ENCODE measurements around the gene MRPS18C. TPM values are rescaled to one million over a fixed set of nuclear protein-coding genes. Genes with fewer than 3 reads are reported as not detected.
A peak's percentile ranks its signal among the peaks of the same experiment; 100 is the strongest.

The MRPS18C gene
- total and polyA plus RNA-seq, 10 of the 15 experiments (the other 5 are each of a cell fraction or from before 2014, with no cell fraction given): 38.0 to 283 (median 78.8) TPM

DNA sequence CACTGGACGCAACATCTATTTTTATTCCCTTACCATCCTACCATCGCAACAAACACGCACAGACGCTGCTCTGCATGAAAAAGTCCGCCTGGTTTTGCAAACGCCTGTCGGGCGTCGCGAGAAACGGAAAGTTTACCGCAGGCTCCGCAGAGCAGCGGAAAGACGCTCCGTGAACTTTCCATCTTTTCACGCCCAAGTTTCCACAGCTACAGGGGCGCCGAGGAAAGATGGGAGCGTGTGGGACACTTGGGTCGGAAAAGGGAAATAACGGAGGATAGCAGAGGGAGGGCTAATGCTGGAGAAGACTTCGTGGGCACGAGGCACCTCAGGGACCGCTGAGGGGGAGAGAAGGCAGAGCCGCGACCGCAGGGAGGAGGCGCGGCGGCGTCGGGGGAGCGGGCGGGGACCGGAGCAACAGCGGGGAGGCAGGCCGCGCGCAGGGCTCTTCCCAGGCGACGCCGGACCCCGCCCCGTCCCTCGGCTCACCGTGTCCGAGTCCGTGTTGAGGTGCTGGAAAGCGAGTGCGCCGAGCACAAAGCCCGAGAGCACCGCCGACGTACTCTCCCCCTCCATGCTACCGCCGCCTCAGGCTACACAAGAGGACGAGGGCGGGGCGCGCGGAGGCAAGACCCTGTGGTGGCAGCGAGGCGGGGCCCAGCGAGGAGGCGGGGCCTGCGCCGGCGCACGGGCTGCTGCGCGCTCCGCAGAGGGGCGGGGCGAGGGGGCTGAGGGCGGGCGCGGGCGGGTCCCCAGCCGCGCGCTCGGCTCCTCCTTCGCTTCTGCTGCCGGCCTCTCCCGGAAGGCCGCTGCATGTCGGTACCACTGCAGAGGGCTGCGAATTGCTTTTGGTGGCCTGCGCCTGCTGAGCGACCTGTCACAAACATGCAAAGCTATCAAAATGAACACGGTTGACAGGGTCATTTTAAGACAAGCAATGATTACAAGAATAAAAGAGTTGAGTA, 28.9 kb downstream of the MRPS18C start, which contains the start of gene ABRAXAS1 (continued):
- TF ChIP-seq PAX5 (IDR thresholded peaks at IDR 0.05; ENCODE audit: borderline replicate concordance, low read depth, low read length): no peak
- no peak for TF ChIP-seq NFYA (IDR thresholded peaks at IDR 0.05; ENCODE audit: borderline replicate concordance, low read depth, low read length)
- TF ChIP-seq ZNF24 (IDR thresholded peaks at IDR 0.05): no peak

DNA sequence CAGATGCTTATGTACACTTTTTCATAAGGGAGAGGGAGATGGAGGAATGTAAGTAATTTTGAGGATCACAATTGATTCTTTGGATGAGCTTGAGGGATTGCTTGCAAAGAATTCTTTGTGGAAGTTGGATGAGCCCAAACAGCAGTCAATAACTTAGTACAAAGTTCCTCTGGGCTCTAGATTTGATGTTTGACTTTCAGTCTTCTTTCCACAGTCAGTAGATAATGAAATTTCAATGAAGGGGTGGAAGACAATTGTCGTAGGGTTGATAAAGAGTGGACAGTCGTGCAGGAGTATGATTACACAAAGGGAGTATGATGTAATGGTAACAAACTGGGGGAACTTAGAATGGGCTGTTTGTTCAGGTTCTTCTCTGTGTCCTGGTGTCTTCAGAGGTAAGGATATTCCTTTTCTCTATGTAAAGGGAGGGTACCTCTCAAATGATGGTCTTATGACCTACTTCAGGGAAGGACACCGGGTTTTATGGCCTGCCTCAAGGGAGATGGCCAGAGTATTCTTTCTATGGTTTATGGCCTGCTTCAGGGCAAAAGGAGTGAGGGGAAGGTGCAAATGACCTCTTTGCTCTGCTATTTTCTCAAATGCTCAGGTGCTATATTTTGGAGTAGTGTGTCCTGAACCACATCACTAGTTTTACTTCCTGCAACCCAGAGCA, 30.7 kb downstream of the MRPS18C start:
- no TSS peak for BruUV-seq (replicated peaks)
- in situ Hi-C loops (cut with MboI) (no loop called here), intact Hi-C loops (cut with micrococcal nuclease; ENCODE audit: unreplicated experiment) (no loop called here)
- Histone ChIP-seq H3K79me2 (ENCODE audit: control insufficient read depth, insufficient read depth, low read length) (no peaks in the 10 kb centered on the region), H3K9ac (ENCODE audit: control insufficient read depth, insufficient read depth, low read length) (no peak overlapping the region), H3K9me3 (replicated peaks; ENCODE audit: control insufficient read depth, insufficient read depth, low read length) (no peaks in the 10 kb centered on the region), H3K36me3 (ENCODE audit: control insufficient read depth in 2 of 2, insufficient read depth in 2 of 2, low read length in 1 of 2) (no peaks in the 10 kb centered on the region), H2AFZ (ENCODE audit: control insufficient read depth, low read depth, low read length) (peak overlapping the region; percentile 25; the same call in 1 of the 2 replicates), H4K20me1 (ENCODE audit: control insufficient read depth, insufficient read depth) (no peaks in the 10 kb centered on the region), H3K4me2 (ENCODE audit: control insufficient read depth, insufficient read depth) (no peak overlapping the region), H3K27me3 (replicated peaks in 1 of 2; ENCODE audit: control insufficient read depth in 2 of 2, insufficient read depth in 2 of 2, low read length in 1 of 2) (no peaks in the 10 kb centered on the region), H3K4me3 (no peak overlapping the region), H3K27ac (ENCODE audit: control insufficient read depth, insufficient read depth) (no peak overlapping the region), H3K4me1 (ENCODE audit: control insufficient read depth, insufficient read depth, low read length) (peaks cover 6% of the 10 kb centered on the region; the same call in 1 of the 2 replicates)
- POLR2A ChIA-PET: interaction anchor here (1.1 kb wide), 2 partner anchors 28 to 35 kb away, joined by 3 to 5 read pairs; no protein-coding TSS in a partner anchor
- FAIRE-seq (no peak), DNase-seq (ENCODE audit: low read depth, low spot score) (no peak), ATAC-seq (no peak)
- CTCF ChIA-PET: interaction anchor here (1.0 to 1.2 kb wide), 3 partner anchors 22 to 96 kb away, joined by 3 read pairs; no protein-coding TSS in a partner anchor
- TF ChIP-seq CBX5 (IDR thresholded peaks at IDR 0.05; ENCODE audit: low read depth) (no peak), SMC3 (IDR thresholded peaks at IDR 0.05; ENCODE audit: borderline replicate concordance, low read length) (no peak), RUNX3 (IDR thresholded peaks at IDR 0.05; ENCODE audit: low read length) (no peak), POU2F2 (IDR thresholded peaks at IDR 0.05; ENCODE audit: borderline replicate concordance, low read depth, low read length) (no peak), SMARCA5 (IDR thresholded peaks at IDR 0.05) (no peak), TAF1 (IDR thresholded peaks at IDR 0.05; ENCODE audit: borderline replicate concordance, low read depth, low read length) (no peak), RB1 (IDR thresholded peaks at IDR 0.05; ENCODE audit: borderline replicate concordance) (no peak), CHD4 (IDR thresholded peaks at IDR 0.05) (no peak)
- TF ChIP-seq, protein P1, sequence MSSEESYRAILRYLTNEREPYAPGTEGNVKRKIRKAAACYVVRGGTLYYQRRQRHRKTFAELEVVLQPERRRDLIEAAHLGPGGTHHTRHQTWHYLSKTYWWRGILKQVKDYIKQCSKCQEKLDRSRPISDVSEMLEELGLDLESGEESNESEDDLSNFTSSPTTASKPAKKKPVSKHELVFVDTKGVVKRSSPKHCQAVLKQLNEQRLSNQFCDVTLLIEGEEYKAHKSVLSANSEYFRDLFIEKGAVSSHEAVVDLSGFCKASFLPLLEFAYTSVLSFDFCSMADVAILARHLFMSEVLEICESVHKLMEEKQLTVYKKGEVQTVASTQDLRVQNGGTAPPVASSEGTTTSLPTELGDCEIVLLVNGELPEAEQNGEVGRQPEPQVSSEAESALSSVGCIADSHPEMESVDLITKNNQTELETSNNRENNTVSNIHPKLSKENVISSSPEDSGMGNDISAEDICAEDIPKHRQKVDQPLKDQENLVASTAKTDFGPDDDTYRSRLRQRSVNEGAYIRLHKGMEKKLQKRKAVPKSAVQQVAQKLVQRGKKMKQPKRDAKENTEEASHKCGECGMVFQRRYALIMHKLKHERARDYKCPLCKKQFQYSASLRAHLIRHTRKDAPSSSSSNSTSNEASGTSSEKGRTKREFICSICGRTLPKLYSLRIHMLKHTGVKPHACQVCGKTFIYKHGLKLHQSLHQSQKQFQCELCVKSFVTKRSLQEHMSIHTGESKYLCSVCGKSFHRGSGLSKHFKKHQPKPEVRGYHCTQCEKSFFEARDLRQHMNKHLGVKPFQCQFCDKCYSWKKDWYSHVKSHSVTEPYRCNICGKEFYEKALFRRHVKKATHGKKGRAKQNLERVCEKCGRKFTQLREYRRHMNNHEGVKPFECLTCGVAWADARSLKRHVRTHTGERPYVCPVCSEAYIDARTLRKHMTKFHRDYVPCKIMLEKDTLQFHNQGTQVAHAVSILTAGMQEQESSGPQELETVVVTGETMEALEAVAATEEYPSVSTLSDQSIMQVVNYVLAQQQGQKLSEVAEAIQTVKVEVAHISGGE (CRISPR knock-in tag; IDR thresholded peaks at IDR 0.05): no peak
- SMC1A ChIA-PET (ENCODE audit: uncharacterized antibody, unreplicated experiment): interaction anchor here (0.7 to 1.7 kb wide), 3 partner anchors 13 to 1127 kb away, joined by 3 to 4 read pairs (median 4); no protein-coding TSS in a partner anchor
- WGBS (ENCODE audit: insufficient coverage, insufficient replicate concordance, low lambda C conversion rate, missing lambda C conversion rate): 96% methylated on average over 3 of the region's 3 CpGs
- RAD21 ChIA-PET (ENCODE audit: unreplicated experiment): no interaction called here

Measured in GM12878 (cell line).